Skeletal muscle tissue (tissue), 4 donors: Measurements from ENCODE around the gene TAS2R38. TPM values are rescaled to one million over a fixed set of nuclear protein-coding genes. Genes with fewer than 3 reads are reported as not detected.

Experiments
- H3K27ac ChIP-seq: one replicate; pipeline ENCODE4 v1.7.0; 2013; ENCODE audit warnings: mild to moderate bottlenecking, low read depth, low read length, inconsistent platforms
- H3K27me3 ChIP-seq, 3 donors: one replicate each; pipeline ENCODE4 v1.7.0; 2013; ENCODE audit warnings: low read length in 3 of 3; ENCODE audit not compliant: control insufficient read depth in 3 of 3, insufficient read depth in 3 of 3
- H3K36me3 ChIP-seq, 3 donors: one replicate each; pipeline ENCODE4 v1.7.0; 2013; ENCODE audit warnings: low read length in 3 of 3; ENCODE audit not compliant: control insufficient read depth in 3 of 3, insufficient read depth in 3 of 3
- H3K4me1 ChIP-seq, 3 donors: one replicate each; pipeline ENCODE4 v1.7.0; 2013; ENCODE audit warnings: low read length in 3 of 3, mild to moderate bottlenecking in 3 of 3; ENCODE audit not compliant: control insufficient read depth in 3 of 3, insufficient read depth in 3 of 3
- H3K4me3 ChIP-seq, 3 donors: one replicate each; pipeline ENCODE4 v1.7.0; 2013; ENCODE audit warnings: low read length in 3 of 3
- H3K9ac ChIP-seq, 3 donors: one replicate each; pipeline ENCODE4 v1.7.0; 2013; ENCODE audit warnings: low read length in 3 of 3, mild to moderate bottlenecking in 3 of 3, moderate library complexity in 2 of 3, low read depth in 1 of 3
- H3K9me3 ChIP-seq, 3 donors: one replicate each; pipeline ENCODE4 v1.7.0; 2013; ENCODE audit warnings: low read length in 3 of 3; ENCODE audit not compliant: control insufficient read depth in 3 of 3
- total RNA-seq: library from RNA; depleted of rRNA; stranded (reverse); fragments of >200 nt; gene quantifications from one replicate; pipeline ENCODE4 v1.2.3, GENCODE V29; 2014
- donor health status: Osteomylitis.

Gene TAS2R38
- total RNA-seq, 1 donor from 2014 or later = not detected

DNA sequence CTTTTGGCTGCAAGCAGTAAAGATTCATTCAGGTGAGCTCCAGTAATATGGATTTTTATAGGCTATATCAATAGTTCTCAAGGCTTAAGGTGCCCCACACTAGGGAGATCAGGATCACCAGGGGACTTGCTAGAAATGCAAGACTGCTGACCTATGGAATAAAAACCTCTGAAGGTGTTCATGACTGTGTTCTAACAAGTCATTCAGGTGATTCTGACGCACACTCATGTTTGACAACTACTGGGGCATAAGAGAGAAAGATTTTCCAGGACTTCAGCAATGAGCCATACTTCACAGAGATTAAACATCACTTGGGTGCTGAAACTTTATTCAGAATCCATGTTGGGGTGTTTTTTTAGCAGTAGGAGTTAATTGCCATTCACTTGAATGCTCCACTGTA, 4.8 kb upstream of the TAS2R38 start:
- H3K36me3 ChIP-seq = no peaks in the 10 kb centered on the region
- H3K4me1 ChIP-seq = no peaks in the 10 kb centered on the region
- no peaks in the 10 kb centered on the region for H3K27me3 ChIP-seq
- H3K27ac ChIP-seq = no peak overlapping the region
- H3K9ac ChIP-seq = no peak overlapping the region
- peaks cover 0 to 2% (median 0%) of the 10 kb centered on the region in 3 donors for H3K9me3 ChIP-seq
- no peak overlapping the region for H3K4me3 ChIP-seq

DNA sequence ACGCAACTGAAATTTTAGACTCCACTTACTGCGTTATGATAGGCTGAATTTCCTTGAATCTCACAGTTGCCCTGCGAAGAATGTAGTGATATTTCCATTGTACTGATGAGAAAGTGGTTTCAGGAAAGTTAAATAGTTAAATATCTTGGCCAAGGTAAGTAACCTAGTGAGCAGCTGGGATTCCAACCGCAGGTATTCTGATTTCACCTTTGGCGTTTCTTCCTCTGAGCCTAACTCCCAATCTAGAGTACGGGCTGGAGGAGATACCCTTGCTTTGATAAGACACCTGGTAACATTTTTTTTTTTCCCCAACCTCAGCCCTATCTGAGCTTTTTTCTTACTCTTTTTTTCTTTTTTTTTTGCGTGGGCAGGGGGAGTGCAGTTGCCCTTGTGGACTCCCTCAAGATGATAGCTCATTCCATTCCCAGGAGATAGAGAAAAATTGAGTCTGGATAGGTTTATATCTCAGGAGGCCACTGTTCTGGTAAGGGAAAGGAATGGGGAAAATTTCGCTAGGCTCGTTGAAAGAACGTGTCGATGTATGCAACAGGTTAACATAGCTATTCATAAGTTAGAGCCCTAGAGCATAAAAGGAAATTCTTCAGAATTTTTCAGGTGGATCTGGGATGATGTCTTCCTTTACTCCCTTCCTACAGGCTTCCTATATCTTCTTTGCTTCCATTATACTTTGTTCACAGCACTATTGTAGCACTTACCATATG, 3.1 kb upstream of the TAS2R38 start:
- no peak overlapping the region for H3K9ac ChIP-seq
- H3K4me1 ChIP-seq = no peaks in the 10 kb centered on the region
- H3K27ac ChIP-seq = no peak overlapping the region
- no peaks in the 10 kb centered on the region for H3K36me3 ChIP-seq
- peaks cover 0 to 2% (median 0%) of the 10 kb centered on the region in 3 donors for H3K9me3 ChIP-seq
- H3K27me3 ChIP-seq = no peaks in the 10 kb centered on the region
- H3K4me3 ChIP-seq = no peak overlapping the region

DNA sequence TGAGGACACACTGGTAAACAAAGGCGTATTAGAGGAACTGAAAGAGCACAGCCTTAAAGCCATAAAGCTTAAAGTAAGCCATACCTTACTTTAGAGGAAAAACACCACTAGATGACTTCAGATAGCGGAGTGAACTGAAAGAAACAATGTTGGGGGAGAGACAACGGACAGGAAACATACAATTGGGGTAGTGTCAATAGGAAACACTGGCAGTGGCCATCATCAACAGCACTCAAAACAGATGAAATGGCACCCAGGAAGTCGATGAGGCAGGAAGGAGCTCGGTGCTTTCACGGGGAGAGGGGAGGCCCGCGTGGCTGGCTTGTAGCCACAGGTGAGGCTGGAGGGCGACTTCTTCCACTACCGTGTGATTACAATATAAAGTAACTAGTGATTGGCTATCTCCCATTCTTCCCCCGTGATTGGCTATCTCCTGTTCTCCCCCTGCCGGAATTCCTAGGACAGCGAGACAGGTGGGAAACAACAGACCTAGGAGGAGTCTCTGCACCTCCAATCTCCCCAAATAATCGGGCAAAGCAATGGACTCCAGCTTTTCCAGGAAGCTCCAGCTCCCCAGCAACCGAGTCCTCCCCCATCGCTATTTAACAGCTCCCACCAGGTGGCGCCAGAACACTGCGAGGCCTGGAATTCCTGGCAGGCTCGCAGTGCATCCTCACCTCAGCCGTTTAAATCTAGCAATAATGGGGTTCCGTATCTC, 2.4 kb upstream of the TAS2R38 start:
- Histone ChIP-seq H3K27me3 (no peaks in the 10 kb centered on the region), H3K4me1 (no peaks in the 10 kb centered on the region), H3K9ac (no peak overlapping the region), H3K36me3 (no peaks in the 10 kb centered on the region), H3K27ac (no peak overlapping the region), H3K9me3 (peaks cover 0 to 2% (median 0%) of the 10 kb centered on the region in 3 donors), H3K4me3 (peak overlapping the region in 1 of 3 donors; percentile 22)

DNA sequence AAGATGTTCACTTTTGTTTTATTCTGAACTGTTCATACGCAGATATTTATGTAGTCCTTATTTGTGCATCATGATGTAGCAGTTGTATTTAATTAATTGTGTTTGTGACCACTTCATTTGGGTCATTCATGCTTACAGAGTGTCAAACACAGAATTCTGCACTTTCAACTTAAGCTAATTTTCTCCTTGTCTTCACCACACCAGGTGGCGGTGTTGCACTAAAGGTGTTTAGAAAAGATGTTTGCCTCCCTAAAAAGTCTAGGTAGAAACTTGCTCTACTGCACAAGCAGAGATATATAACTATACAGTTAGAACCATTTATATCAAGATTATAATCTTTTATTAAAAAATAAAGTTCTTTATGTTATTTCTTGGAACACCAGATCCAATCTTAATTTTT, 1.3 kb upstream of the TAS2R38 start:
- H3K9me3 ChIP-seq = peaks cover 0 to 2% (median 0%) of the 10 kb centered on the region in 3 donors
- no peak overlapping the region for H3K9ac ChIP-seq
- H3K4me3 ChIP-seq = no peak overlapping the region
- no peaks in the 10 kb centered on the region for H3K4me1 ChIP-seq
- no peak overlapping the region for H3K27ac ChIP-seq
- H3K27me3 ChIP-seq = no peaks in the 10 kb centered on the region
- H3K36me3 ChIP-seq = no peaks in the 10 kb centered on the region

DNA sequence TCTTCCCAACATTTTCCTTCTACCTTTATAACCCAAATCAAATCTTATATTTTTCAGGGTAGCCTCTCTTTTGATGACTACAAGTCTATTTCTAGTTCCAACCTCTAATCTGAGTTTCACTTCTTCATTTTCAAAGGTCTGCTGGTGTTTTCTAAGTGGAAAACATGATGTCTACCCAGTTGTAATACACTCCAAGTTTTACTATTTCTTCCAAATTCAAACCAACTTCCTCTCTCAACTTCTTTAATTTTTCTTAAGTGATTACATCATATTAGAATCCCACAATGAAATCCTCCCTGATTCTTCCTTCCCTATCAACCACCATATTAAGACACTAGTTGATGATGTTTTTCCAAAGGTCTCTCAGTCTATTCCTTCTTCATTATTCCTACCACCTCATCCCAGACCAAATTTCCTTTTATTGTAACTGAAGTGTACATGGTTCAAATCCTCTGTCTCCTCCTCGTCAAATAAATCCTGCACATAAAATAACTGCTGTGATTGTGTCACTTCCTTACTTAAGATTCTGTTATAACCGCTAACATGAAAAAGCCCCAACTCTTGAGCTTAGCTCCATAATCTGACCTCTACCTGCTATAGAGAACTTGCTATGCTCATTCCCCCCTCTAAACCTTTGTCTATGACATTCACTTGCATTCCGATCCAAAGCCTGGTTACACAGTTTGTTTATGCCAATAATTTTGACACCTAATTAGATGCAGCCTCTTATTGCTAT, 12.7 kb downstream of the TAS2R38 start:
- H3K4me3 ChIP-seq = no peak overlapping the region
- no peaks in the 10 kb centered on the region for H3K27me3 ChIP-seq
- H3K27ac ChIP-seq = no peak overlapping the region
- H3K4me1 ChIP-seq = no peaks in the 10 kb centered on the region
- H3K9ac ChIP-seq = no peak overlapping the region
- no peaks in the 10 kb centered on the region for H3K36me3 ChIP-seq
- no peaks in the 10 kb centered on the region for H3K9me3 ChIP-seq

DNA sequence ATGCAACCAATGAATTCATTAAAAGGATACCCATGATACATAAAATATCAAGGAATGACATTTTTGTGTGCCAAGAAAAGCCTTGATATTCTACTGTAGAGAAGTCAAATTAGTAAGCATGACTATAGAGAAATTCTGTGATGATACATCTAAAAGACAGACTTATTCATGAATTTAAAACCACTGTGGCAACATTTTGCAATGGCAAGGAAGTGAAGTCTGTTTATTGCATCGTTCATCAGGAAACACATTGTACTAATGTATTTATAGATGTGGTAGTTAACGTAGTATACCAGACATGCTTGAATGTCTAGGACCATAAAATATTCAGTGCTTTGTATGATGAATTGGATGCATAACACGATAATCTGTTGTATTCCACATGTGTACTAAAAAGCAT, 17.5 kb downstream of the TAS2R38 start:
- Histone ChIP-seq H3K9ac (no peak overlapping the region), H3K27ac (no peak overlapping the region), H3K27me3 (no peaks in the 10 kb centered on the region), H3K36me3 (no peaks in the 10 kb centered on the region), H3K9me3 (no peaks in the 10 kb centered on the region), H3K4me1 (no peaks in the 10 kb centered on the region), H3K4me3 (no peak overlapping the region)

DNA sequence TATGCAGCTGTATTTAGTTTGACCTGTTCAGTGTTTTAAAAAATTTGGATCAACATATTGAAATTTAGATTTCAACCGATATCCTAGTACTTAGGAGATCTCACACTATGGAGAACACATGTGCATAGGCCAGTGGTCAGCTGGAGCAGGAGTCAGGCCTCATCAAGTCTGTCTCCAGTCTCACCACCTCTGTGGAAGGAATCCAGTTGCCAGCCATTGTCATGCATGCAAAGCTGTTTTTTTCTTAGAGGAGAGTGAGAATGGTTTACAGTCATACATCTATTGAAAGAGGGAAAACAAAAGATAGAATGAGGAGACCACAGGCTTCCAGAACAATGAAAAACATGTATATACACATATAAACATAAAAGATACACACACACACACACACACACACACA, 19.2 kb downstream of the TAS2R38 start:
- Histone ChIP-seq H3K9me3 (no peaks in the 10 kb centered on the region), H3K4me3 (no peak overlapping the region), H3K4me1 (no peaks in the 10 kb centered on the region), H3K36me3 (no peaks in the 10 kb centered on the region), H3K27me3 (no peaks in the 10 kb centered on the region), H3K9ac (no peak overlapping the region), H3K27ac (no peak overlapping the region)

DNA sequence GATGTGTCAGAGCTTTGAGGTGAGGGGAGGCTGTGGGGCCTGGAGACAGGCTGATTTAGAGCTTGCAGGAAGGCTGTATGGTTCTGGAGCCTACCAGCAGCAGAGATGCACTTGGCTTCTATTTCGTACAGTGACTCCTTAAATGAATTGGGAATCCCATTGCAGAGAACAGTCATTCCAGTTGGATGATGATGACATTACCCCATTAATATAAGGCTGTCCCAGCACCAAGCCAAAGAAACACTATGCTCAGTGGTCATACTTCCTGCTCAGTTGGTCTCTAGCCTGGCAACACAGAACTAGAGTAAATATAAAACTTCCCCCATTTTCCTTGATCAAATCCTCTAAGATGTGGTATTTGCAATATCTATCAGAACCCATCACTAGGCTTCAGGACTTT, 21.1 kb downstream of the TAS2R38 start:
- Histone ChIP-seq H3K27me3 (no peaks in the 10 kb centered on the region), H3K27ac (no peak overlapping the region), H3K9ac (no peak overlapping the region), H3K4me1 (no peaks in the 10 kb centered on the region), H3K9me3 (no peaks in the 10 kb centered on the region), H3K4me3 (no peak overlapping the region), H3K36me3 (no peaks in the 10 kb centered on the region)

DNA sequence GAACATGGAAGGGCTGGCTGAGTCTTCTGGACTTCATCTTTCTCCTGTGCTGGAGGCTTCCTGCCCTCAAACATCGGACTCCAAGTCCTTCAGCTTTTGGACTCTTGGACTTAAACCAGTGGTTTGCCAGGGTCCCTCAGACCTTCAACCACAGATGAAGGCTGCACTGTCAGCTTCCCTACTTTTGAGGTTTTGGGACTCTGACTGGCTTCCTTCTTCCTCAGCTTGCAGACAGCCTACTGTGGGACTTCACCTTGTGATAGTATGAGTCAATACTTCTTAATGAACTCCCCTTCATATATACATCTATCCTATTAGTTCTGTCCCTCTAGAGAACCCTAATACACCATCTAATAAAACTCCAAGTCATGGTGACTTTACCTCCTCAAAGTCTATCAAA, 22.8 kb downstream of the TAS2R38 start:
- H3K4me3 ChIP-seq = no peak overlapping the region
- no peak overlapping the region for H3K27ac ChIP-seq
- H3K9ac ChIP-seq = no peak overlapping the region
- H3K36me3 ChIP-seq = no peaks in the 10 kb centered on the region
- no peaks in the 10 kb centered on the region for H3K4me1 ChIP-seq
- no peaks in the 10 kb centered on the region for H3K9me3 ChIP-seq
- no peaks in the 10 kb centered on the region for H3K27me3 ChIP-seq

DNA sequence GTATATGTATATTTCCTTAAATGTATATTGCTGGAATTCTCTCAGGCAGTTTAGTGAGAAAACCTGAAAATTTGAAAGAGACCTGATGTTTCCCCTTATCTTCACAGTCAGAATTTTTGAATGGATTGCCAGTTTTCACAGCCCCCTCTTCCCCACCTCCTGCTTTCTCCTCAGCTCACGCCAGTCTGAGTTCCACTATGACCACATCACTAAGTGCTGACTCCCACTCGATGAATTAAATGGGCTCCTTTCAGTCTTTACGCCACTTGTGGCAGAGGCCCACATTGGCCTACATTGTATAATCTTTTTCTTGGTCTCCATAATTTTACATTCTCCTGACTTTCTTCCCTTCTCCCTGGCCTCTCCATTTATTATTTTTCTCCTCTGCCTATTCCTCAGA, 23.7 kb downstream of the TAS2R38 start:
- Histone ChIP-seq H3K4me1 (no peaks in the 10 kb centered on the region), H3K36me3 (no peaks in the 10 kb centered on the region), H3K27me3 (no peaks in the 10 kb centered on the region), H3K9ac (no peak overlapping the region), H3K4me3 (no peak overlapping the region), H3K27ac (no peak overlapping the region), H3K9me3 (no peaks in the 10 kb centered on the region)
